OCI-M2 (cell line): ENCODE measurements around the gene SDCCAG8.
"Not testable (repeated sequence)": the region's sequence is repeated elsewhere in the genome, so short reads cannot be mapped to it uniquely, and the experiment has no call there.

Experiments used
- DNase-seq: peaks from one replicate; lab custom pipeline; 2025; ENCODE audit not compliant: unreplicated experiment; lab: John Stamatoyannopoulos, UW

Gene SDCCAG8

DNA sequence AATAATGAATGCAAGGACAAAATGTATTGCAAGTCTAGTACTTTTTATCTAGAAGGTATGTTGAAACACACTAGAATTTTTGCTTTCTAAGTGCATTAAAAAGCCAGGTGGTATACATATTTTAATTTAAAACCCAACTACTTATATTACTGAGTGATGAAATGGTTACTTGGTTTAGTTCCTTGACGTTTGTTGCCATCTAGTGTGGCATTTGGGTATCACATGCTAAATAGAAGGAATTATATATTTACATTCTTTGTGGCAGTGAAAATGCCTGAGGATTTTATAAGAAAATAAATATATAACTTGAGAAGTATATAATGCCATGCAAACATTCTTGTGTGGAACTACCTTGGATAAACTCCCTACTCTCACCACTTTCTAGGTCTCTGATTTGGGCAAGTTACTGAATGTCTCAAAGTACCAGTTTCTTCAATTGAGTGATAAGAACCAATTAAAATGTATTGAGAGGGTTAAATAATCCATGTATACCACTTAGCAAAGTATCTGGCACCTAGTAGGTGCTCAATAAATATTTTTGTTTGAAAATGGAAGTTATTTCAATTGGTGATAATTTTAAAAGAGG, 69.6 kb downstream of the SDCCAG8 start:
- no peak for DNase-seq

DNA sequence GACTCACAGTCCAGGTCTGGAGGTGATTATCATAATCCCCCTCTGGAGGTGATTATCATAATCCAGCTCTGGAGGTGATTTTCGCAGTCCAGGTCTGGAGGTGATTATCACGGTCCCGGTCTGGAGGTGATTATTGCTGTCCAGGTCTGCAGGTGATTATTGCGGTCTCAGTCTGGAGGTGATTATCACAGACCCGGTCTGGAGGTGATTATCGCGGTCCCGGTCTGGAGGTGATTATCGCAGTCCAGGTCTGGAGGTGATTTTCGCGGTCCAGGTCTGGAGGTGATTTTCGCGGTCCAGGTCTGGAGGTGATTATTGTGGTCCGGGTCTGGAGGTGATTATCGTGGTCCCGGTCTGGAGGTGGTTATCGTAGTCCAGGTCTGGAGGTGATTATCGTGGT, 76.6 kb downstream of the SDCCAG8 start:
- DNase-seq: no peak

DNA sequence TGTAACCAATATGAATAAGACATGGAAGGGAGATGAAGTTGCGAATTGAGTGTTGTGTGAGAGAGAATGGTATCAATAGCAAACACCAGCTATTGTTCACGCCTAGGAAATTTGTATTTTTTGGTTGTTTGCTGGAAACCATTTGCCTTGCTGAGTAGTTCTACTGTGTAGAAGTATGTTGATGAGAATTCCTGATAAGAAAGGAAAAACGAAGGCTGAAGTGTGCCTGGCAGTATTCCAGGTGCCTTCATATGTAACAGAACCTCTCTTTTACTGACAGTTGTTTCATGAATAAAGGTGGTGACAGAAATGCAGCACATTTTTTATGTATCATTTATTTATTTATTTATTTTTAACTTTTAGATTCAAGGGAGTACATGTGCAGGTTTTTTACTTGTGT, 79.5 kb downstream of the SDCCAG8 start:
- DNase-seq: no peak

DNA sequence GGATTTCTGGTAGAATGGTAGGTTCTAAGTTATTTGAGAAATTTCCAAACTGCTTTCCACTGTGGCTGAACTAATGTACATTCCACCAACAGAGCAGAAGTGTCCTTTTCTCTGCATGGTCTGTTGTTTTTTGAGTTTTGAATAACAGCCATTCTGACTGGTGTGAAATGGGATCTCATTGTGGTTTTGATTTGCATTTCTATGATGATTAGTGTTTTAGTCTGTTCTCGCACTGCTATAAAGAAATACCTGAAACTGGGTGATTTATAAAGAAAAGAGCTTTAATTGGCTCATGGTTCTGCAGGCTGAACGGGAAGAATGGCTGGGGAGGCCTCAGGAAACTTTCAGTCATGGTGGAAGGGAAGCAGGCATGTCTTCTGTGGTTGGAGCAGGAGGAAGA, 80.3 kb downstream of the SDCCAG8 start:
- DNase-seq: no peak

DNA sequence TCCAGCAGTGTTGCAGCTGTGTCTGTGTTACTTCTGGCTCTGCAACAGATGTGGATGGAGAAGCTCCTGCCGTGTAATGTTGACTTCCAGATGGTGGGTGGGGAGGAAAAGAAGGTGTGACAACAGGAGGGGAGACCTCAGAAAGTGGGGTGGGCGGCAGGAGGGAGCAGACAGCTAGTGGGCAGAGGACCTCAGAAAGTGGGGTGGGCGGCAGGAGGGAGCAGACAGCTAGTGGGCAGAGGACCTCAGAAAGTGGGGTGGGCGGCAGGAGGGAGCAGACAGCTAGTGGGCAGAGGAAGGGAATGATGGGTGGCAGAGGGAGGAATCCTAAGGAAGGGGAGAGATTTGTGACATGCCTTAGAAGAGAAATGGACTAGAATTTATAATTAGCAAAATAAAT, 83.0 kb downstream of the SDCCAG8 start:
- not testable (repeated sequence) for DNase-seq

DNA sequence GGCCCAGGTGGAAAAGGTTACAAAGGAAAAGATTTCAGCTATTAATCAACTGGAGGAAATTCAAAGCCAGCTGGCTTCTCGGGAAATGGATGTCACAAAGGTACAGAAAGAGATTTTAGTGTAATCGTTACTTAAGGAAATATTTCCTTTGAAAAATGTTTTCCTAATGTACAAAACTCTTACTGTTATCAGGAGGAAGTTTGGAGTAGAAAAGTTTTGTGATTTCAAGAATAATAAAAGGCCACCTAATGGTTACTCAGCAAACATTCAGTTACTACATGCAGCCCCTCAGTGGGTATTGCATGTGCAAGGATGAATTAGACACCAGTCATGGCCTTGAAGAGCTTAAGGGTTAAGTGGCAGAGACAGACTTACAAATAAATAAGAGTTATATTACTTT, 85.2 kb downstream of the SDCCAG8 start:
- no peak for DNase-seq

- no peak for DNase-seq
Observed at GRCh38 chr1:243343970-243344937, 88.4 kb downstream of the SDCCAG8 start.

- no peak for DNase-seq
Observed at GRCh38 chr1:243345205-243345604, 89.4 kb downstream of the SDCCAG8 start.

GRCh38 chr1:243346016-243346415, 90.2 kb downstream of the SDCCAG8 start:
- DNase-seq: no peak

DNA sequence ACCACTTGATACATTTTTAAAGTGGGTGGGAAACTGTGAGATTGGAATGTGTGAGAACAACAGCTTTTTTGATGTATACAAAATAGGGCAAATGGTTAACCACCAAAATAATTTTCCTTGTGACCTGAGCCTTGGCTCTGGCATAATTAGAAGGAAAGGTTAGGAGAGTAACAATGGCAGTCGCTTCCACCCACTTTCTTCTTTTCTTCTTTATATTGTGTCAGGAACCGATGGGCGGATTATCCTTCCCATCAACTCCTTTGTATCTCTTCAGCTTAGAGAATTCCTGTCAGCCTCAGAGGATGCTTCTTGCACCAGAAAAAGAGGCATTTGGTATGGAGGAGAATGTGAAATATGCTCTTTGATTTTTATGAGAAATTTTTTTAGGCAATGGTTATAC, 90.6 kb downstream of the SDCCAG8 start:
- DNase-seq: no peak

DNA sequence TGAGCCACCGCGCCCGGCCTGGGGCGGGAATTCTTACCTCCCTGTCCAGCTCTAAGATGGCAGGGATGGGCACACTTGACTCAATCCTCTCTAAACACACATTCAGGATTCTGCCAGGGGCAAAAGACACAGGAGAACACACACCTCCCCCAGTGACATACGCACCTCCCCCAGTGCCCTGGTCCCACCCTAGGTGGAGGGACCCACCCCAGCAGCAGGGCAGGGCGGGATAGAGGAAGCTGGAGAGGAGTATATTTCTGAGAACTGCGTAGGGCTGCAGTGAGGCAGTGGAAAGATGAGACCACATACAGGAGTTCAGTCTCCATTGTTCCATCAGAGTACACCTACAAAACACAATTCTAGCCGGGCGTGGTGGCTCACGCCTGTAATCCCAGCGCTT, 92.5 kb downstream of the SDCCAG8 start:
- no peak for DNase-seq

DNA sequence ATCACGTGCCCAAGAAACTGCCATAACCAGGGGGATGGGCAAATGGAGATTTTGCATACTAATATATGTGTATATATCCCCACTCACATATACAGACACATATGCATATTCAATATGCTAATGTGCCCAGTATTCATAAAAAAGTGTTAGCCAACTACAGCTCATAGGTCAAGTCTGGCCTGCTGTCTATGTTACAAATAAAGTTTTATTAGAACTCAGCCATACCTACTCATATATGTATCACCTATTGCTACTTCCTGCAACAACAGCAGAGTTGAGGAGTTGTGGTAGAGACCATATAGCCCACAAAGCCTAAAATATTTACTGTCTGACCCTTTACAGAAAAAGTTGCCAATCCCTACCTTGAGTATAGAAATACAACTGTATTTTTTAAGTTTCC, 93.3 kb downstream of the SDCCAG8 start:
- no peak for DNase-seq

- no peak for DNase-seq
Observed at GRCh38 chr1:243351337-243351736, 95.5 kb downstream of the SDCCAG8 start.

- DNase-seq: no peak
Observed at GRCh38 chr1:243354511-243355153, 98.8 kb downstream of the SDCCAG8 start.

DNA sequence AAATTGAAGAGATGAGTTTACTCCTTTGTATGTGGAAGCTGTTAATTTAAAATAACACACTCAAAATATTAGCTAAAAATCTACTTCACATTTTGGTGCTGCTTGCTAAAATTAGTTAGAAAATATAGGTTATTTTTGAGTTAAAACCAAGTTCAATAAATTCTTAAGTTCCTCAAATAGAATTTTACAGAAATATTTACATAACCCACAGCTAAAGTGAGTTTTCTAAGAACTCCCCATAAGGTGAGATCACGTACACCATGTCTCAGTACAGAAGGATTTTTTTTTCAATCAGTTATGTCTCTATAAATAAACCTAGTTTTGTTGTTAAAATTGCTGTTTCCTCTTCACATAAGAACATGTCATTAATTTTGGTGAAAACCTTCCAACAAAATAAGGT, 108.0 kb downstream of the SDCCAG8 start:
- DNase-seq: no peak

GRCh38 chr1:243364330-243364729, 108.5 kb downstream of the SDCCAG8 start:
- no peak for DNase-seq

GRCh38 chr1:243364866-243365265, 109.0 kb downstream of the SDCCAG8 start:
- DNase-seq: no peak

- DNase-seq: no peak
Observed at GRCh38 chr1:243367314-243367713, 111.5 kb downstream of the SDCCAG8 start.

DNA sequence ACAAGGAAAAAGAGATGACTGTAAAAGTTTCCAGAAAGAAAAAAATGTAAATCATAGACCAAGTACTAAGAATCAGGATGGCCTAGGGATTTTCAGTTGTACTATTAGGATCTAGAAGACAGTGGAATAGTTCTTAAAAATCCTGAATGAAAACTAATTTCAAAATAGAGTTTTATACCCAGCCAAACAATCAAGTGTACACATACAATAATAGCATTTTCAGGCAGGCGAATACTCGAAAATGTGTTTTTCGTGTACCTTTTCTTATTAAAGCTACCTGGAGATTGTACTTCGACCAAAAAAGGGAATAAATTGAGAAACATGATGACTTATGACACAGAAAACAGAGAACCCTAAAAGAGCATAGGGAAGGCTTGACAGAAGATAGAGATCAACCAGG, 118.6 kb downstream of the SDCCAG8 start:
- DNase-seq: no peak

DNA sequence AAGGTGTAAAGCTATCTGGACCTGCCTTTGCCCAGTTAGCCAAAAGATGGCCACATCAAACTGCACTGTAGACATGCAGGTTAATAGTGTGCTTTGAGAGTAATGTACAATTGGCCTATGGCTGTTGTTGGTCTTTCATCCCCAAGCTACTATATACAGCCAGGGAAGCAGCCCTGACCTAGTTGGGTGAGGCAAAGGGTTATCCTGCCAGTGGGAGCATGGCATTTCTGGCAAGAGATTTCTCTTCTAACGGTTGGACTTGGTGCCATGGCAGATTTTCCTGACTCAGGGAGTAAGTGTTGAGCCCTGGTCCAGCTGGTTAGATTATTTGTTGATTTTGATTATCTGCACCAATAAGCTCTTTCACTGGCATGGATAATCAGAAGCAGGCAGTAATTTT, 119.8 kb downstream of the SDCCAG8 start:
- DNase-seq: no peak

GRCh38 chr1:243378669-243379068, 122.8 kb downstream of the SDCCAG8 start:
- DNase-seq: no peak

DNA sequence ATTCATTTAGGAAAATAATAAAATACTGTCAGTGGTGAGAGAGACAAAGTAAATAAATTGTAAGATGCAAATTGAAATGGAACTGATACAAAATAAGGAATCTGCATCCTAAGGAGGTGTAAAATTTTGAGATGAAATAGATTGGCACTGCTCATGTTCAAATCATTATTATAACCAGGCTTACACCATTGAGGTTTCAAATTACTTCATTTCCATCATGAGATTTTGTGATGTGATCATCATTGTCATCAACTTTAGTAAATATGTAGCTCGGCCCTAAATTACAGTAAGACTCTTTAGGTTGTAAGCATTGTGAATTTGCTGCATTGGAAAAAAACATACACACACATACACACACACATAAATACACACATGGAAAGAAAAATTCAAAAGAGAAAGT, 123.4 kb downstream of the SDCCAG8 start:
- no peak for DNase-seq
